K562 (cell line): ENCODE data around the gene SPATS2. TPM values are rescaled to one million over a fixed set of nuclear protein-coding genes. Genes with fewer than 3 reads are reported as not detected.
A peak's percentile ranks its signal among the peaks of the same experiment; 100 is the strongest.

ENCODE experiments used
- BRCA1 ChIP-seq, 2 experiments: fragments of 450-650 bp in 1 of 2; sonication (generic) in 1 of 2; formaldehyde crosslinking in 1 of 2; IDR thresholded peaks; 2 replicates each; pipeline versions ENCODE4 v1.5.0 to v1.6.1; 2017 to 2020; ENCODE audit warnings: mild to moderate bottlenecking in 1 of 2, missing genetic modification reagents in 1 of 2
- CREB3L1 ChIP-seq: fragments of 450-650 bp; IDR thresholded peaks from 2 replicates; pipeline ENCODE4 v1.6.1; 2014; ENCODE audit warnings: low read depth, mild to moderate bottlenecking, moderate library complexity, borderline replicate concordance
- ERF ChIP-seq: fragments of 450-650 bp; formaldehyde crosslinking; IDR thresholded peaks from 2 replicates; pipeline ENCODE4 v1.4.0; 2020; ENCODE audit warnings: mild to moderate bottlenecking, mixed read lengths
- IFI16 ChIP-seq: fragments of 250-450 bp; sonication (Bioruptor Pico); IDR thresholded peaks from 2 replicates; pipeline ENCODE4 v2.1.2; 2022; ENCODE audit warnings: mild to moderate bottlenecking, inconsistent platforms
- MED1 ChIP-seq: sonication (generic); formaldehyde crosslinking; IDR thresholded peaks from 2 replicates; pipeline ENCODE4 v1.8.1; 2023; ENCODE audit warnings: missing genetic modification reagents, borderline replicate concordance
- MTA1 ChIP-seq: fragments of 450-650 bp; IDR thresholded peaks from 2 replicates; pipeline ENCODE4 v1.6.1; 2017; ENCODE audit warnings: borderline replicate concordance
- NCOR1 ChIP-seq: fragments of 450-650 bp; IDR thresholded peaks from 2 replicates; pipeline ENCODE4 v1.6.1; 2016; ENCODE audit warnings: mild to moderate bottlenecking, moderate library complexity
- PTRF ChIP-seq: fragments of 450-650 bp; IDR thresholded peaks from 2 replicates; pipeline ENCODE4 v1.6.1; 2016; ENCODE audit warnings: mild to moderate bottlenecking, missing genetic modification characterization, missing compliant biosample characterization
- RB1 ChIP-seq: fragments of 450-650 bp; IDR thresholded peaks from 2 replicates; pipeline ENCODE4 v1.6.1; 2017; ENCODE audit warnings: low read depth, mild to moderate bottlenecking
- SRSF1 ChIP-seq: fragments of 200-400 bp; formaldehyde crosslinking; IDR thresholded peaks from 2 replicates; pipeline ENCODE4 v1.6.1; 2017; ENCODE audit warnings: mild to moderate bottlenecking, low read depth, low read length, moderate library complexity
- USF1 ChIP-seq: sonication (generic); formaldehyde crosslinking; IDR thresholded peaks from 2 replicates; pipeline ENCODE4 v1.9.0; 2022; ENCODE audit warnings: mild to moderate bottlenecking, missing genetic modification reagents
- YY1 ChIP-seq, 3 experiments: IDR thresholded peaks; 2 replicates each; pipeline ENCODE4 v1.6.1; 2011; ENCODE audit warnings: low read length in 2 of 3, mild to moderate bottlenecking in 2 of 3, moderate library complexity in 2 of 3, borderline replicate concordance in 1 of 3, control low read depth in 1 of 3, low read depth in 1 of 3; ENCODE audit not compliant: insufficient read depth in 3 of 3, insufficient replicate concordance in 2 of 3, control insufficient read depth in 1 of 3, insufficient read length in 1 of 3; ENCODE audit errors: extremely low read depth in 1 of 3
- ZFX ChIP-seq: sonication (generic); formaldehyde crosslinking; IDR thresholded peaks from 2 replicates; pipeline ENCODE4 v1.8.0; 2022; ENCODE audit warnings: mild to moderate bottlenecking, missing genetic modification reagents, moderate library complexity
- ZNF140 ChIP-seq: fragments of 250-450 bp; sonication (Bioruptor Pico); IDR thresholded peaks from 2 replicates; pipeline ENCODE4 v1.8.0; 2021; ENCODE audit warnings: moderate library complexity, mild to moderate bottlenecking, inconsistent platforms
- ZNF3 ChIP-seq: fragments of 250-450 bp; sonication (Bioruptor Pico); IDR thresholded peaks from 2 replicates; pipeline ENCODE4 v1.5.0; 2021; ENCODE audit warnings: mild to moderate bottlenecking, moderate library complexity
- ZNF561 ChIP-seq: fragments of 450-650 bp; formaldehyde crosslinking; conservative IDR thresholded peaks from 2 replicates; pipeline ENCODE4 v1.4.0; 2020; ENCODE audit warnings: mild to moderate bottlenecking, moderate library complexity
- ZNF584 ChIP-seq: fragments of 200-800 bp; sonication (Bioruptor generic); IDR thresholded peaks from 2 replicates; pipeline ENCODE4 v1.6.1; 2016; ENCODE audit warnings: low read depth, mild to moderate bottlenecking, missing genetic modification characterization, missing compliant biosample characterization
- ZNF699 ChIP-seq: fragments of 250-450 bp; sonication (Bioruptor Pico); IDR thresholded peaks from 2 replicates; pipeline ENCODE4 v1.8.0; 2021; ENCODE audit warnings: mild to moderate bottlenecking, moderate library complexity; ENCODE audit not compliant: insufficient replicate concordance
- polyA plus RNA-seq, 8 experiments: library from polyadenylated mRNA; depleted of rRNA in 4 of 8; stranded (reverse) in 5 of 8; unstranded in 3 of 8; fragments of >200 nt; fragmentation: Nextera tagmentation in 2 of 8; fragmentation: Illumina TruSeq in 1 of 8; extraction: Ambion mirVana in 2 of 8; extraction: Trizol in 1 of 8; gene quantifications; 2 replicates each; pipeline versions ENCODE4 v1.2.1 to v1.2.3, GENCODE V29; 2011 to 2014; ENCODE audit warnings: inconsistent platforms in 1 of 8, missing spikeins in 1 of 8
- total RNA-seq, 7 experiments: library from RNA; depleted of rRNA in 6 of 7; stranded (reverse); fragments of >200 nt in 6 of 7; fragmentation: Illumina TruSeq in 2 of 7; extraction: Trizol in 2 of 7; gene quantifications; 2 replicates each; pipeline versions ENCODE4 v1.2.1 to v1.2.3, GENCODE V29; 2011 to 2021; ENCODE audit warnings: low replicate concordance in 1 of 7
- TF ChIP-seq, protein P1 (sequence below): fragments of 450-650 bp; IDR thresholded peaks from 2 replicates; pipeline ENCODE4 v1.6.1; 2016; ENCODE audit warnings: low read depth, mild to moderate bottlenecking, moderate library complexity
- TF ChIP-seq, protein P2 (sequence below), 2 experiments: fragments of 150-350 bp in 1 of 2; IDR thresholded peaks; 2 replicates each; pipeline ENCODE4 v1.6.1; 2012 to 2016; ENCODE audit warnings: low read depth in 2 of 2, low read length in 2 of 2, mild to moderate bottlenecking in 1 of 2, moderate library complexity in 1 of 2

The SPATS2 gene
- total and polyA plus RNA-seq, 9 of the 15 experiments (the other 6 are each of a cell fraction or from before 2014, with no cell fraction given) = 5.4 to 48.2 (median 17.5) TPM

- TF ChIP-seq, protein P1, sequence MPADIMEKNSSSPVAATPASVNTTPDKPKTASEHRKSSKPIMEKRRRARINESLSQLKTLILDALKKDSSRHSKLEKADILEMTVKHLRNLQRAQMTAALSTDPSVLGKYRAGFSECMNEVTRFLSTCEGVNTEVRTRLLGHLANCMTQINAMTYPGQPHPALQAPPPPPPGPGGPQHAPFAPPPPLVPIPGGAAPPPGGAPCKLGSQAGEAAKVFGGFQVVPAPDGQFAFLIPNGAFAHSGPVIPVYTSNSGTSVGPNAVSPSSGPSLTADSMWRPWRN = no peak
- TF ChIP-seq RB1 (no peak), ERF (0 out of 2 replicates have a peak, but pooled peaks have one; percentile 54), ZNF584 (CRISPR knock-in tag) (no peak), YY1 (IDR thresholded peaks at IDR 0.05; ENCODE audit: borderline replicate concordance in 1 of 3, control insufficient read depth in 1 of 3, extremely low read depth in 1 of 3, insufficient read depth in 3 of 3, insufficient read length in 1 of 3, insufficient replicate concordance in 2 of 3, low read depth in 1 of 3, low read length in 2 of 3) (peak; percentile 55 to 94 (median 88)), USF1 (CRISPR knock-in tag) (no peak), MED1 (CRISPR knock-in tag) (no peak), ZNF561 (CRISPR knock-in tag) (0 out of 2 replicates have a peak, but pooled peaks have one; percentile 18), ZFX (peak; percentile 86), IFI16 (CRISPR knock-in tag) (no peak), ZNF3 (no peak), SRSF1 (no peak), BRCA1 (IDR thresholded peaks at IDR 0.05) (no peak), BRCA1 (CRISPR knock-in tag; IDR thresholded peaks at IDR 0.05) (no peak), NCOR1 (no peak), ZNF699 (no peak), MTA1 (no peak), ZNF140 (no peak), PTRF (tag) (no peak), CREB3L1 (peak; percentile 63; the same call in 1 of the 2 replicates)
- TF ChIP-seq, protein P2, sequence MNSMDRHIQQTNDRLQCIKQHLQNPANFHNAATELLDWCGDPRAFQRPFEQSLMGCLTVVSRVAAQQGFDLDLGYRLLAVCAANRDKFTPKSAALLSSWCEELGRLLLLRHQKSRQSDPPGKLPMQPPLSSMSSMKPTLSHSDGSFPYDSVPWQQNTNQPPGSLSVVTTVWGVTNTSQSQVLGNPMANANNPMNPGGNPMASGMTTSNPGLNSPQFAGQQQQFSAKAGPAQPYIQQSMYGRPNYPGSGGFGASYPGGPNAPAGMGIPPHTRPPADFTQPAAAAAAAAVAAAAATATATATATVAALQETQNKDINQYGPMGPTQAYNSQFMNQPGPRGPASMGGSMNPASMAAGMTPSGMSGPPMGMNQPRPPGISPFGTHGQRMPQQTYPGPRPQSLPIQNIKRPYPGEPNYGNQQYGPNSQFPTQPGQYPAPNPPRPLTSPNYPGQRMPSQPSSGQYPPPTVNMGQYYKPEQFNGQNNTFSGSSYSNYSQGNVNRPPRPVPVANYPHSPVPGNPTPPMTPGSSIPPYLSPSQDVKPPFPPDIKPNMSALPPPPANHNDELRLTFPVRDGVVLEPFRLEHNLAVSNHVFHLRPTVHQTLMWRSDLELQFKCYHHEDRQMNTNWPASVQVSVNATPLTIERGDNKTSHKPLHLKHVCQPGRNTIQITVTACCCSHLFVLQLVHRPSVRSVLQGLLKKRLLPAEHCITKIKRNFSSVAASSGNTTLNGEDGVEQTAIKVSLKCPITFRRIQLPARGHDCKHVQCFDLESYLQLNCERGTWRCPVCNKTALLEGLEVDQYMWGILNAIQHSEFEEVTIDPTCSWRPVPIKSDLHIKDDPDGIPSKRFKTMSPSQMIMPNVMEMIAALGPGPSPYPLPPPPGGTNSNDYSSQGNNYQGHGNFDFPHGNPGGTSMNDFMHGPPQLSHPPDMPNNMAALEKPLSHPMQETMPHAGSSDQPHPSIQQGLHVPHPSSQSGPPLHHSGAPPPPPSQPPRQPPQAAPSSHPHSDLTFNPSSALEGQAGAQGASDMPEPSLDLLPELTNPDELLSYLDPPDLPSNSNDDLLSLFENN (IDR thresholded peaks at IDR 0.05; ENCODE audit: low read depth in 2 of 2, low read length in 2 of 2) = no peak
These were observed 44.3 kb upstream of the SPATS2 start, which contains the start of gene TROAP (continued) for GRCh38 chr12:49322708-49323523.
